Stimulated activated CD8-positive, alpha-beta memory T cell treated with anti-CD3 and anti-CD28 coated beads, Interleukin-12 subunit alpha, Interleukin-12 subunit beta, amount 100 ng/mL, for 1 hour (primary cell): ENCODE data around the gene DICER1.

ENCODE experiments used
- DNase-seq: peaks from one replicate; pipeline ENCODE4 v3.0.0-alpha.2; 2020; ENCODE audit warnings: low read depth

Gene DICER1

DNA sequence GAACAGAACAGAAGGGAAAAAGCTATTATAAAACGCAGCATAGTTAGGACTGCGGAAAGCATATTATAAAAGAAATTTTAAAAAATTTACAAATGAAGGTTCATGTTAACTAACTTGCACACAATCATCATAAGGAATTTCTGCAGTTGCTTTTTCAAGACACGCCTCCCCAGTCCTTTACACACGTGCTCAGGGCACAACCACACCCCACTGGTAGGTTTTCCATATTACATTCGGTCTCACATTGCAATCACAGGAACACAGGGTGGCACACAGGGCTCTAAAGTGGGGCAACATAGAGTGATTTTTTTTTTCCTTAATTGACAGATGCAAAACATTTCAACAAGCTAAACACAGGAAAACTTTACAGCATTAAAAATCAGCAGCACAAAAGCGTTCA, 69.7 kb downstream of the DICER1 start:
- DNase-seq: no peak

DNA sequence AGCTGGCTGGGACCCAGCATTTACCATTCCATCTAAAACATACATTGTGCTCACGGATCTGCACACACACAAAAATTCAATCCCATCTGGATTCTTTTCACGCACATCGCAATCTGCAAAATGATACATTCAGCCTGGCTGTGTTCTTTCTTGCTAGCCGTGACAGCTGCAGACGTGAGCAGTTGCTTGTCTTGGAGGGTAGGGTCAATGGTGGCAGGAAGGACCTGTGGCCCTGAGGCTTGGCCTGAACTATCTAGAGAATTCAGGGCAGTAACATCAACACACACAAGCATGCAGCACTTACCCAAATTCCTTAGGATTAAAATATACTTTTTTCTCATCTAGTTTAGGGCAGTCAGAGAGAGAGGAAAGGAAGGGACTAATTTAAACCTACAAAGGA, 72.0 kb downstream of the DICER1 start:
- no peak for DNase-seq

DNA sequence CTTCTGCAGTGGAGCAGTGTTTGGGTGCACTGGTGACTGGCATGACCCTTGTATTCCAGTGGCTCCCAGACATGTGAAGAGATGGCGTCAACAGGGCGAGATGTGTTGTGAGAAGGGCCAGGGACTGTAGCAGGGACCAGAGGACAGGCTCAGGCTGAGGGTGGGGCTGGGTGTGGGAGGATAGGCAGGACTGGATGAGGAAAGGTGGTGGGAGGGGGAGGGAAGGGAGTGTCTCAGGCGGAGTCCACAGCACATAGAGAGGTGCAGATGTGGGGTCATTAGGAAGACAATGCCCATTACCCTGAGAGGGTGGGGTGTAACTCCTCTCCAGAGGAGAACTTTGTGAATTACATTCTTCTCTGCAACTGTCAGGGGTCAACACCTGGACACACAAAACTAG, 78.5 kb downstream of the DICER1 start:
- DNase-seq: no peak

DNA sequence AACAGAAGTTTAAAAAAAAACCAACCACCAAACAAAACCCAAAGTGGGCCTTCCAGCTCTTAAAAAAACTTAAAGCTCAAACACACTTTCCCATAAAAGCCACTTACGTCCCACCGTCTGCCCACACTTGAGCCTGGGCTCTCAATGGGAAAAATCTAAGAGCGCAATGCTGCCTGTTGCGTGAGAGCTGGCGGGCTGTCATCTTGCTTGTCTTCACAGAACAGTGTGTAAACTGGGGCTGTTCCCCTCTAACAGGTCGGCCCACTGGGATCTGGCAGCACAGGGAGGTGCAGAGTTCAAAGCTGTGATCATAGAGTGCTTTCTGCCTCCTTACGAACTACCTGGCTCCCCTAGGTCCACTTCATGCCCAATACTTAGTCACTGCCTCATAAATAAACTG, 80.0 kb downstream of the DICER1 start:
- no peak for DNase-seq

DNA sequence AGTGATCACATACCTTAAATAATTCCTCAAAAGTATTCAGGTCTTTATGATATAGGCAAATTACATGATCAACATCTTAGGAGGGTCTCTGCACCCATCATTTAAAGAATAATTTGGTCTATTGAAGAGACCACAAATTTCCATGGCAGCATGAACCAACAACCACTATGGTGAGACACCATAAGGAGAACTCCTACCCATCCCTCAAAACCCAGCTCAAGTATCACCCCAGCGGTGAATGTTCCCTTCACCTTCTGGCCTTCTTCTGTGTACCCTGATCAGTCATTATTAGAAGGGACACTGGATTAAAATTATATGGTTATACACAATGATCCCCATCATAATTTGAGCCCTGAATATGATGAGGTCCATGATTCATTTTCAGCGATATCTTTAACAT, 81.5 kb downstream of the DICER1 start:
- DNase-seq: no peak

DNA sequence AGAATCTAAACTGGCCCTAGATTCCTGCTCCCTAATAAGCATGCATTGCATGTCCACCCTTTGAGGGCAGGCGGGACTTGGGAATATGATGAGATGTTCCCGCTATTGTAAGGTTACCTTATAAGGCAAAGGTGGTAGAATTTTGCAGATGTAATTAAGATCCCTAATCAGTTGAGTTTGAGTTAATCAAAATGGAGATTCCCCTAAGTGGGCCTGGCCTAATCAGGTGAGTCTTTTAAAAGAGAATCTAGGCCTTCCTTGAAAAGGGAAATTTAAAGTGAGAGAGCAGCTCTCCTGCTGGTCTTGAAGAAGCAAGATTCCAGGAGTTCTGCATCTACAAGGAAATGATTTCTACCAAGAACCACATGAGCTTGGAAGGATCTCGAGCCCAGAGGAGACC, 83.4 kb downstream of the DICER1 start:
- no peak for DNase-seq

DNA sequence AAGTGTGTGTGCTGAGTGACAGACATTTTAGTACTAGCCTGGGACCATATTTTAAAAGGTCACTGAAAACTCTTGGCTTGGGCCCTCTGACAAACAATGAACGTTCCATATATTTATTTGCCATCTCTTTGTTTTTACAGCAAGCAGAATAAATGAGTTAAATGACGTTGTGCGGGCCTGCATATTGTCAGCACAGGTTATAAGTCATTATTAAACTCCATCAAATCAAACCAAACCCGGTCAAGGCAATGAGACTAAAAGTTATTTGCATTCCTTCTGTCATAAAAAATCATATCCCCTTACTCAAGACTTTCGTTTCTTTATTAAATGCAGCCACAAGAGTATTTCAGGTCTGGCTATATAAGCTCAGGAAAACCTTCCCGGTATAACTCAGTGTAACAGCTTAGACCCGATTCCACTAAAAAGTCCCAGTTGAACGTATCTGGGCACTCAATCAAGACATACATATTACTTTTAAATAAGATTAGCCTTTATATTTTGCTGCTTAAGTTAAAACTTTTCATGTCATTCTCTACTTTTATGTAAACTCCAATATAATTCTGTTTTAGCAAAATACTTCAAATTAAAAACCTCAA, 84.9 kb downstream of the DICER1 start:
- no peak for DNase-seq

DNA sequence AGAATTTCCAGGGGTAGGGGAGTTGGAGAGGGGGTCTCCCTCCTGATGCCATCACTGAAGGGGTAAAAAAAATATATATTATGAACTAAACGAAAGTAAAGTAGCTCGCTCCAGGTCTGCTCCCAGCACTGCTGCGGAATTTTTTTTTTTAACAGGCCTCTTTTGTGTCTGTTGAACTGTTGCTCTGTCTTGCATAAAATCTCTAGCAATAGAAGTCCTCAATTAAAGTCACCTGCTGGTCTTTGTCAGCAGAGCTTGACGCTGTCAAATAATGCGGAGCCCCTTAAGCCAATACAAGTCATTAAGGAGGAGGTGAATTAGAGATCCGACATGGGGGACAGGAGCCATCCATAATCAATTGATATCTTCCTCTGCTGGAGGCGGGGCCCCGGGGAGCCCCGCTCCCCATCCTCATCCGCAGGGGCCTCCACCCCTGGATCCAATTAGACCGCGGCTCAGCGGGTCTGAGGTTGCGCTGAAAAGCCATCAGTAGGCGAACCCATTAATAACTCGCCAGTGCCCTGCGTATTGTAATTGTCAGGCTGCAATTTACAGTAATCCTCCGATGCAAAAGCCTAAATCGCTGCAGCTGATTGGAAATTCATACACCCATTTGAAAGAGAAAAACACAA, 85.6 kb downstream of the DICER1 start:
- no peak for DNase-seq

DNA sequence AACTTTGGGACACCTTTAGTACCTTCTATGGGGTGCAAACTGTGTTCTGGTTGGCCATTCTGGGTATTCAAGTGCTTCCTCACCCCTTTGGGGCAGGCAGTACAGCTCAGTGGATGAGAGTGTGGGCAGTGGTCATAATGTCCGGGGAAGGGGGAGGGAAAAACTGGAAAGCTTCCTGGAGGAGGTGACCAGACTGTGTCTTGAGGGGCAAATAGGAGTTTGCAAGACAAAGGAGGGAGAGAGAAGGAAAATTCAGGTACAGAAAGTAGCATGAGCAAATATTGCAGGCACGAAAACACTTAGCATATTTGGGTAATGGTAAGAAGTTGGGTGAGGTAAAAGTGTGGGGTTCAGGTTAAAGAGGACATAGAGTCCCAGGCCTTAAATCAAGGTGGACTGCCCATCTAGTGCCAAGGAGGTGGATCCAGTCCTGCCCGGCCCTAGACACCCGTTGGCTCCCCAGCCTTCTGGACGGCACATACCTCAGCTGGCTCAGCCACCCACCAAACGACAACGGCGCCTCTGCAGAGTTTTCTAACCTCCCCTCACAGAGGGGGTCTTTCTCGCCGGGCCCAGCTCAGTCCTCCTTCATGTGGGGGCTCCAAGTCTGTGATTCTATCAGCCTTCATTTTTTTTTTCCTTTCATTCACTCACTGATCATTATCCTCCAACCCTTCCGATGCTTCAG, 86.4 kb downstream of the DICER1 start:
- DNase-seq: no peak

DNA sequence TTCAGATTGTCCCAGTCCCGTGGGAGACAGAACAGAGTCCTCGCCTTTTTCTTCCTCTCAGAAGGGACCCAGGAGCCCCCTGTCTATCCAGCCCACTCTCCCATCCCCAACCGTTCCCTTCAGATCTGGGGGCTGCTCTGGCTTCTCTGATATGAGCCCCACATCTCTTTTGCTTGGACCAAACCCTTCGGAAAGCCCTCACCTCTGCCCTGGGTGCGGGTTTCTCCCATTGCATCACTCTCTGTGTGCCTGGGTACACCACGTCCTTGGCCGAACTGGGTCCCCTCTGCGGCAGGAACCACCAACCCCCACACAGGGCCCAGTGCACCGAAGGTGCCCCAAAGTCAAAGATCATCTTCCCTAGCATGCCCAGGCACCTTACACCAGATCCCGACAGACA, 87.8 kb downstream of the DICER1 start:
- no peak for DNase-seq

DNA sequence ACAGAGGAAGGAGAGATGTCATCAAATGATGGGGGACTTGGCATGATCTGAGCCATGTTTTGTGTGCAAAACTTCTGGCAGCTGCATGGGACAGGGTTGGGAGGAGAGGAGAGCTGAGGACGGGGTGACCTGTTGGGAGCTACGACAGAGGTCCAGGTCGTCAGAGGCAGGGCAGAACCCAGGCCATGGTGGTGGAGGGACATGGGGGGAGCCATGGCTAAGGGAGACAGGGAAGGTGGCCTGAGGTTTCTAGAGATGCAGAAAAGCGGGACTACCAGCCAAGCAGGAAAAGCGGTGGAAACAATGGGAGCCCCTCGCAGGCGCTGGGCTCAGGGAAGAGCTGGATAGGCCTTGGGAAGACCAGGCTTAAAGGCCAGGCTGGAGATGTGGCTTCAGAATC, 88.3 kb downstream of the DICER1 start:
- no peak for DNase-seq

DNA sequence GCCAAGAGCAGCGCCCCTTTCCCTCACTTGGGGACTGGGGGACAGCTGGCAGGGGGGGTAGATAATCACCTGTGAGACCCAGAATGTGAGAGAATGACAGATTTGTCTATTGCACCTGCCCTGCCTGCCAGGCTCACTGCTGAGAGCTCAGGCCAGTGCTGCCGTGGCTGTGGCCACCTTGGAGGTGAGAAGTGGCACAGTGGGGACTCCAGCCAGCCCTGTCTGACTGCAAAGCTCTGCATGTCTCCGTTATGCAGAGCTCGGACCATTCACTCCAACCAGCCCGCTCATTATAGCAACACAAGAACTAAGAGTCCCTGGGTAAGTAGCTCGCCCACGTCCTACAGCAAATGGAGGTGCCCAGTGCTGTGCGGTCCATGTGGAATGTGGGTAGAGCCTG, 88.8 kb downstream of the DICER1 start:
- DNase-seq: no peak

DNA sequence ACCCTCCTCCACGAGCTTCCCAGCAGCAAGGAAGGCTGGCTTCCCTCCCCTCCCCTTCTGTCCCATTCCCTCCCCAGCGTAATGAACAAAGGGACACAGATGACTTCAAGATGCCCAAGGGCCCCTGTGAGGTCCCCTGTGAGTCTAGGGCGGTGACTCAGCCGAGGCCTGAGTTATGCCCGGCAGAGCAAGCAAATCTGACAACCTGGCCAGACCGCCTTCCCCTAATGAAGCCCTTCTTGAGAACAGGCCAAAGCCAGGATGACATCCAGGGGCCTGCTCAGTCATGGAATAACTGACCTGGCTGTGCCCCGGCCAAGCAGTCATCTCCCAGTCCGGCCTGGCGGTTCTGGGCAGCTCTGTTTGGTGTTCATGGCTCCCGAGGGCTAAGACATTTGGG, 89.2 kb downstream of the DICER1 start:
- no peak for DNase-seq

DNA sequence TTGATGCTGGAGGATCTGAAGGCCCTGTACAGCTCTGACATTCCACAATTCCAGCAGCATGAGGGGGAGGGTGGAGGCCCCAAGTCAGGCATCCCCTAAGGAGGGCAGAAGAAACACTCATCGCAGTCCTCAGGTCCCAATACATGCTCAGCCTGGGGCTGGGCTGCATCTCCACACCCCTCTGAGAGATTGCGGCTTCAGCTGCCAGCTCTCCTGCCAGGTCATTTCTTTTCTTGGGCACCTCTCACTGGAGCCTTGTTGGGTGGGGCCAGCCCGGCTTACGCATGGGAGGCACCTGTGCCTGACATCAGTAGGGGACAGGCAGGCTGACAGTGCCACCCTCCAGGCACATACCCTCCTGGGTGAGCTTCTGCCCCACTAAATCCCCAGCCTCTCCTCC, 89.8 kb downstream of the DICER1 start:
- DNase-seq: no peak

DNA sequence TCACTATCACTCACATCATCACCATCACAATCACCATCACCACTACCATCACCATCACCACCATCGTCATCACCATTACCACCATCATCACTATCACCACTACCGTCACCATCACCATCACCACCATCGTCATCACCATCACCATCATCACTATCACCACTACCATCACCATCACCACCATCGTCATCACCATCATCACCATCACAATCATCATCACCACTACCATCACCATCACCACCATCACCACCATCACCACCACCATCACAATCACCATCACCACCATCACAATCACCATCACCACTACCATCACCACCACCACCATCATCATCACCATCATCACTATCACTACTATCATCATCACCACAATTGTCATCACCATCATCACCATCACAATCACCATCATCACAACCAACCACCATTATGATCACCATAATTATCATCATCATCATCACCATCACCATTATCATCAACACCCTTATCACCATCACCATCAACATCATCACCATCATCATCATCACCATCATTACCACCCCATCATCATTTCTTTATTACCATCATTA, 90.8 kb downstream of the DICER1 start:
- no peak for DNase-seq

DNA sequence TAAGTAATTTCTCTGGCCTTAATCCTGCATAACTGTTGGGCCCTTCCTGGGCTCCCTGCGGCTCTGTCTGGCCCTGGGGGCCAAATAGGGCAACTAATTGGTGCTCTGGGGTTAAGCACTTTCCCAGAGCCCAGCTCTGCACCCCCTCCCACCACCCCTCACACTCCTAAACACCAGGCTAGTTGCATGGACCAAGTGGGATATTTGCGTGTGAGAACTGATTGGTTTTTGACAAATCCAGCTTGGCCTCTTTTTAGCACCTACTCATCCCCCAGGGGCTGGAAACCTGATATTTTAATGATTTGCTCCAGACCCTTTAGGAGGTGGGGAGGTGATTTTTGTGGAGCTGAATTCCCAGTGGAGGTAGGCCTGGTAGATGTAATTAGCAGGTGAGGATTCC, 91.9 kb downstream of the DICER1 start:
- no peak for DNase-seq

DNA sequence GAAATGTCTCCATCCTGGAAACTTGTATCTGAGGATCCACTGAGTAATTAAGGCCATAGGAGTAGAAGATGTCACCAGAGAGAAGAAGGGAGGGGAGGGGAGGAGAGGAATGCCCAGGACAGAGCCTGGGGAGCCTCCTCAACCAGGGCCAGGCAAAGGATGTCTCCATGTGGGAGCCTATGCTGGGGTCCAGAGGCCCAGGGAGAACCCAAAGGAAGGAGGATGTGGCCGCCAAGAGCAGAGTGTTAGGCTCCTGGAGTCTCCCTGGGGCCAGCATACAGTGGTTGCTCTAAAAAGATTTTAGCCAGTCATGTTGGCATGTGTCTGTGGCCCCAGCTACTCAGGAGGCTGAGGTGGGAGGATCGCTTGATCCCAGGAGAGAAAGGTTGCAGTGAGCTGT, 92.6 kb downstream of the DICER1 start:
- no peak for DNase-seq

DNA sequence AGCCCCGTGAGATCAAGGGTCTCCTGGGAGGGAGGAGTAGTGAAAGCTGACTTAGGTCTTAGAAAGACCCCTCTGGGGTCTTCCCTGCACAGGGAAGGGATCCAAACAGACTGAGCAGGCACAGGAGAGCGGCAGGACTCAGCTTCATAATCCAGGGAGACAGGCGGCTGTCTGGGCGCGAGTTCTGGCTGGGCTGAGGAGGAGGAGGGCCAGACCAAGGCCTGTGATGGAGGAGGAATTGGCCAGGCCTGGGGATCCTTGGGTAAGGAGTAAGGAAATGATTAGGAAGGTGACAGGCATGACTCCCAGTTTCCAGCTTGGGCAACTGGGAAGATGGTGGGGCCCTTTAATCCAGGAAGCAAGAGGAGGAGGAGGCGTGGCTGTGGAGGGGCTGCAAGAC, 93.1 kb downstream of the DICER1 start:
- no peak for DNase-seq

DNA sequence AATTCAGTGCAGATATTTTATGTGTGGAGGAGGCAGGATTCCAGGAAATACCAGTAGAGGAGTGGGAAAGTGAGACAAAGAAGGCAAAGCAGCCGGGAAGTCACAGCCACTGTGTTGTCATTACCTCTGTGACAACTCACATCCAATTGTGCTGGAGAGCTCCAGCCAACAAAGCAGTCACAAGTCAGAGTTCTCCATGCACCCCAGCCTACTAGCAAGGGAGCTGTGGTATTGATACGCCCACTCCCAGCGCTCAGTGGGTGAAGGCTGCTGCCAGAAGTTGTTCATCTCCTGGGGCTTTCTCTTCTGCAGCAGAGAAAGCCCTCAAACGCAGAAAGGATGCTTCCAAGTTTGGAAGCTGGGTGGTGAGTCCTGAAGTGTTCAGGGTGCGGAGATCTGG, 93.9 kb downstream of the DICER1 start:
- no peak for DNase-seq

DNA sequence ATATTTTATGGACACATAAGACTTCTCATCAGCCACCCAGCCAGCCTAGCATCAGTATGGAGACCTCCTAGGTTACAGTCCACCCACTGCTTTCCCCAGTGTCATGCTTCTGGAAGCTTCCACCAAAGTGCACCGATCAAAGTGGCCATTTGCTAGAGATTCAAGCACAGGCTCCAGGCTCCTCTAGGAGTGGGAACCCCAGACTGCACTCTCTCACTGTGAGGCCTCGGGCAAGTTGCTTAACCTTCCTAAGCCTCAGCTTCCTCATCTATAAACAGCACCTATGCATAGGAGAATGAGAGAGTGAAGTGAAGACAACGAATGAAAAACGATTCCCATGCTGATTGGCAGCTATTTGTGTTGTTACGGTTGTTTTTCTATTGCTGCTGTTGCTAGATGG, 94.4 kb downstream of the DICER1 start:
- no peak for DNase-seq

DNA sequence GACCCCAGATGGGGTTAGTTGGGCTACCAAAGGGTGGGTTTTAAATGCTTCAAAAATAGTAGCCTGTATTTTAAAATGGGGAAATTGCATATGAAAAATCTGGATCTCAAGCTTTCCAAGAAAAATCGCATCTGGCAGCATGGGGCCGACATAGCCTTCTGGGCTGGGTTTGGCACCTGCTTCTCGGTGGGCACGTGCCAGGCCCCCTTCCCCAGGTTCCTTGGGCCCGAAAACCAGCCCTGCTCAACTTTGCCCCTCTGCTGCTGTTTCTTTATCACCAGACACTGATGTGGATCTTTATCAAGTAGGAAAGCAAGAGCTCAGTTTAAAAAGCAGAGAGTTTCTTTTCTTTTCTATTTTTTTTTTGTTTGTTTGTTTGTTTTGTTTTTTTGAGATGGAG, 95.1 kb downstream of the DICER1 start:
- DNase-seq: no peak

DNA sequence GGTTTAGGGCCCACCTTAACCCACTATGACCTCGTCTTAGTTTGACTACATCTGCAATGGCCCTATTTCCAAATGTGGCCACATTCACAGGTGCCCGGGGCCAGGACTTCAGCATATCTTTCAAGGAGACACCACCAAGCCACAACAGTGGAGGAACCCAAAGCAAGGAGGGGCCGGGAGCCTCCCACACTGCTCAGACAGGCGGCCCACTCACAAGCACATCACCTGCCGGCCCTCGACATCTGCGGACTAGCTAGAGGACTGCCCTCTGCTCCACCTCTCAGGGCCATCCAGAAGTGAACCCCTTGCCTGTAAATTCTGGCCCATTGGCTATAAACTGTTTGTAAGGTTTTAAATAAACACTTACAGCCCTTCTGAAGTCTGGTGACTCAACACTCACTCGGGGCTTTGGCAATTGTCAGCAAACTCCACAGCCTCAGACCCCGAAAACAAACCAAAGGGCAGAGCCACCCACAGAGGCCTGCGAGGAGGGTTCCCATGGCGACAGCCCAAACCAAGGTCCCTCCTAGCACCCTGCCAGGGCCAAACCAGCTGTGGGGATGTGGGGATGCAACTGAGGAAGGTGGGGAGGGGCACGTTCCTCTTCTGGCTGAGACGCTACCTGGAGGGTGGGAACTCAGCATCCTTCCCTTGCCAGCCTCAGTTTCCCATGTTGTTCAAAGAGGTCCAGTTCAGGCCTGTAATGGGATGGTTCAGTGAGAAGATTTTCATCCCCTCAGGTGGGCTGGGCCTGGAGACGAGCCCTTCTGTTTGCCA, 95.8 kb downstream of the DICER1 start:
- no peak for DNase-seq

DNA sequence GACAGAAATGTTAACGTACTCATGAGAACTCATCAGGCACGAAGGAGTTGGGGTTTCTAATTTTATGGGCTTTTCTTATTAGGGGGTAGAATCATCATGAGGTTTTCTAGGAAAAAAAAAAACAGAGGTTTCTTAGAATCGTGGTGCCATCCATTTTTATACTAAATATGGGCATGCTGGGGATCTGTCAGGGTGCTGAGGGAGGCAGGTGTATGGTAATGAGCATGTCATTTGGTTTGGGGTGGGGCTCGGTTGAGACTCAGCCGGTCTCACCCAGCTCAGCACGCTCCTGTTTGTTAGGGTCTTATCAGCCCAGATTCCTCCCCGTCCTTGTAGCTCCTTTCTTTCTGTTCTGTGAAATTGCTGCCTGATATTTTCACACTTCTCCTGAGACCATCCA, 98.2 kb downstream of the DICER1 start:
- no peak for DNase-seq
